Kidney (tissue), 14 donors: Measurements from ENCODE around the gene PLXNB3. TPM values are rescaled to one million over a fixed set of nuclear protein-coding genes. Genes with fewer than 3 reads are reported as not detected.

ENCODE experiments used
- DNase-seq, 5 donors: peaks; one replicate each; pipeline ENCODE4 v3.0.0-alpha.2; 2013 to 2020
- FAIRE-seq: peaks from 2 replicates; lab custom pipeline; 2012; peaks lifted over from hg19 to GRCh38; lab: Jason Lieb, UNC
- H3K27ac ChIP-seq, 2 donors: one replicate each; pipeline ENCODE4 v1.7.0; 2013; ENCODE audit warnings: low read depth in 2 of 2, low read length in 2 of 2, inconsistent platforms in 1 of 2
- H3K27me3 ChIP-seq: one replicate; pipeline ENCODE4 v1.7.1; 2013; ENCODE audit warnings: low read length, inconsistent platforms; ENCODE audit not compliant: control insufficient read depth, insufficient read depth
- H3K36me3 ChIP-seq, 3 donors: one replicate each; pipeline versions ENCODE4 v1.7.0 to v1.7.1; 2013; ENCODE audit warnings: low read length in 3 of 3, control low read depth in 1 of 3, inconsistent platforms in 1 of 3; ENCODE audit not compliant: insufficient read depth in 3 of 3, control insufficient read depth in 2 of 3
- H3K4me1 ChIP-seq, 3 donors: one replicate each; pipeline versions ENCODE4 v1.7.0 to v1.7.1; 2013; ENCODE audit warnings: low read length in 3 of 3, inconsistent platforms in 1 of 3, low read depth in 1 of 3; ENCODE audit not compliant: control insufficient read depth in 2 of 3, insufficient read depth in 2 of 3
- H3K4me3 ChIP-seq, 3 donors: one replicate each; pipeline versions ENCODE4 v1.7.0 to v1.8.1; 2013; ENCODE audit warnings: low read length in 3 of 3, control low read depth in 1 of 3, inconsistent platforms in 1 of 3
- H3K9ac ChIP-seq, 3 donors: one replicate each; pipeline versions ENCODE4 v1.7.0 to v1.7.1; 2013; ENCODE audit warnings: low read length in 3 of 3, control low read depth in 1 of 3, inconsistent platforms in 1 of 3
- H3K9me3 ChIP-seq, 3 donors: one replicate each; pipeline versions ENCODE4 v1.7.0 to v1.7.1; 2013; ENCODE audit warnings: low read length in 3 of 3, control low read depth in 1 of 3, inconsistent platforms in 1 of 3; ENCODE audit not compliant: control insufficient read depth in 2 of 3, insufficient read depth in 1 of 3
- CTCF ChIP-seq: IDR thresholded peaks from 3 replicates; pipeline ENCODE4 v1.5.1; 2012; ENCODE audit warnings: mild to moderate bottlenecking, moderate library complexity, borderline replicate concordance; ENCODE audit not compliant: insufficient read depth; ENCODE audit errors: extremely low read depth
- intact Hi-C: fragments of 100-400 bp; cut with DNase I; formaldehyde crosslinking; loops from one replicate; pipeline ENCODE4 v1.11.1; 2022
- polyA plus RNA-seq: library from polyadenylated mRNA; stranded (reverse); fragments of 350-450 nt; fragmentation: Illumina TruSeq; extraction: RNeasy Lipid Tissue Mini Kit (QIAGEN cat#74804); gene quantifications from one replicate; pipeline ENCODE4 v1.2.3, GENCODE V29; 2014; ENCODE audit warnings: low read depth, low replicate concordance; ENCODE audit not compliant: insufficient read depth
- total RNA-seq: library from RNA; stranded (reverse); fragmentation: NEBNext Ultra II Directional; extraction: Animal tissue kit (Norgen Biotek cat#: 25700); gene quantifications from one replicate; pipeline ENCODE4 v1.2.1, GENCODE V29; 2021
- donor health status: control.
- donor health status: control.
- donor health status: control.
- donor health status: control.
- donor health status: control.
- donor health status: DM: yes; HTN: yes; CAD: no.
- donor health status: Normal renal cell carcinoma (clear cell type).

The PLXNB3 gene
- total and polyA plus RNA-seq, 2 donors from 2014 or later: 2.2 to 5.6 TPM

- Histone ChIP-seq H3K9me3 (no peaks in the 10 kb centered on the region), H3K4me3 (peak overlapping the region in 1 of 3 donors; percentile 3), H3K27me3 (no peaks in the 10 kb centered on the region), H3K4me1 (no peaks in the 10 kb centered on the region), H3K36me3 (no peaks in the 10 kb centered on the region), H3K27ac (no peak overlapping the region), H3K9ac (no peak overlapping the region)
- no peak for TF ChIP-seq CTCF
- DNase-seq: peak in 4 of 5 donors; percentile 48 to 73 (median 62)
- FAIRE-seq: no peak
- intact Hi-C loops: no loop called here
Observed at GRCh38 chrX:153818571-153819383, 54.7 kb downstream of the PLXNB3 start.

- H3K36me3 ChIP-seq: no peaks in the 10 kb centered on the region
- H3K27ac ChIP-seq: no peak overlapping the region
- FAIRE-seq (no peak), DNase-seq (no peak)
- no peaks in the 10 kb centered on the region for H3K9me3 ChIP-seq
- no peak for TF ChIP-seq CTCF
- no peaks in the 10 kb centered on the region for H3K27me3 ChIP-seq
- no peaks in the 10 kb centered on the region for H3K4me1 ChIP-seq
- peak overlapping the region in 1 of 3 donors; percentile 3 for H3K4me3 ChIP-seq
- no peak overlapping the region for H3K9ac ChIP-seq
- intact Hi-C loops: no loop called here
Observed at GRCh38 chrX:153819384-153820040, 55.5 kb downstream of the PLXNB3 start.

DNA sequence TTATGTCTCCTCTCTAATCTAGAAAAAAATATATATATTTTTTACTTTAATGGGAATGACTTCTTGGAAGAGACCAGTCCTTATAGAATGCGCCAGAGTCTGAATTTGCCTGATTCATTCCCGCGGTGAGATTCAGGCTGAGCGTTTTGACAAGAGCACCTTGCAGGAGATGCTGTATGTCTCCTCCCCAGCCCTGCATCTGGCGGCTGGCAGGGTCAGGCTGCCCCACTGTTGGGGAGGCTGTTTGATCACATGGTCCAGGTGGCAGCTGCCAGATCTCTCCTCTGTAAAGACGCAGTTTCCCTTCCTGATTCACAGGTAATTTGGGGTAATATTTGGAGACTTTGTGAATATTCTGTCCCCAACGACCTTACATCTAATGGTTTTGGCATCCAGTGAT lies 56.6 kb downstream of the PLXNB3 start:
- no peak for DNase-seq
- intact Hi-C loops: no loop called here
- no peak overlapping the region for H3K27ac ChIP-seq

More for the DNA sequence above, 56.6 kb downstream of the PLXNB3 start:
- no peaks in the 10 kb centered on the region for H3K27me3 ChIP-seq
- no peaks in the 10 kb centered on the region for H3K4me1 ChIP-seq
- H3K9me3 ChIP-seq: no peaks in the 10 kb centered on the region
- H3K36me3 ChIP-seq: no peaks in the 10 kb centered on the region
- no peak overlapping the region for H3K4me3 ChIP-seq
- H3K9ac ChIP-seq: no peak overlapping the region
- FAIRE-seq: no peak
- TF ChIP-seq CTCF: no peak
